Neutrophil (primary cell): ENCODE measurements around the gene AVEN.

Source experiments
- H3K27ac ChIP-seq: fragments of 200-600 bp; sonication (generic); 2 replicates; pipeline ENCODE4 v1.5.1; 2016; ENCODE audit warnings: mild to moderate bottlenecking, moderate library complexity
- H3K27me3 ChIP-seq: fragments of 200-600 bp; sonication (generic); 2 replicates; pipeline ENCODE4 v1.6.0; 2016; ENCODE audit warnings: mild to moderate bottlenecking
- H3K36me3 ChIP-seq: fragments of 200-600 bp; sonication (generic); 2 replicates; pipeline ENCODE4 v1.5.1; 2017
- H3K4me1 ChIP-seq, 2 experiments: fragments of 200-600 bp in 1 of 2; sonication (generic) in 1 of 2; 1 replicate in 1 of 2; 2 replicates in 1 of 2; pipeline versions ENCODE4 v1.5.1 to v1.6.1; 2013 to 2016; ENCODE audit warnings: low read depth in 1 of 2, low read length in 1 of 2, mild to moderate bottlenecking in 1 of 2, moderate library complexity in 1 of 2; ENCODE audit not compliant: control insufficient read depth in 1 of 2, insufficient read depth in 1 of 2
- H3K4me3 ChIP-seq, 2 experiments: fragments of 200-600 bp in 1 of 2; sonication (generic) in 1 of 2; 1 replicate in 1 of 2; 2 replicates in 1 of 2; pipeline ENCODE4 v1.5.1; 2013 to 2016; ENCODE audit warnings: low read depth in 1 of 2, low read length in 1 of 2, mild to moderate bottlenecking in 1 of 2, moderate library complexity in 1 of 2
- H3K9me3 ChIP-seq: fragments of 200-600 bp; sonication (generic); 2 replicates; pipeline ENCODE4 v1.5.1; 2016
- CTCF ChIP-seq: fragments of 200-600 bp; sonication (generic); IDR thresholded peaks from 2 replicates; pipeline ENCODE4 v1.5.1; 2016; ENCODE audit warnings: antibody characterized with exemption

AVEN gene

GRCh38 chr15:33982516-33982915 is 56.5 kb downstream of the AVEN start:
- Histone ChIP-seq H3K4me3 (no peak overlapping the region), H3K36me3 (no peaks in the 10 kb centered on the region), H3K27ac (no peak overlapping the region), H3K9me3 (no peaks in the 10 kb centered on the region), H3K27me3 (no peaks in the 10 kb centered on the region), H3K4me1 (no peaks in the 10 kb centered on the region)
- TF ChIP-seq CTCF: no peak

GRCh38 chr15:33980159-33980558 is 58.8 kb downstream of the AVEN start:
- TF ChIP-seq CTCF: no peak
- no peaks in the 10 kb centered on the region for H3K9me3 ChIP-seq
- H3K36me3 ChIP-seq: no peaks in the 10 kb centered on the region
- no peak overlapping the region for H3K4me3 ChIP-seq
- no peaks in the 10 kb centered on the region for H3K4me1 ChIP-seq
- H3K27me3 ChIP-seq: no peaks in the 10 kb centered on the region
- no peak overlapping the region for H3K27ac ChIP-seq

- Histone ChIP-seq H3K4me1 (no peaks in the 10 kb centered on the region), H3K27ac (no peak overlapping the region), H3K4me3 (no peak overlapping the region), H3K9me3 (no peaks in the 10 kb centered on the region), H3K36me3 (no peaks in the 10 kb centered on the region), H3K27me3 (no peaks in the 10 kb centered on the region)
- no peak for TF ChIP-seq CTCF
Observed at GRCh38 chr15:33975022-33975565, 63.9 kb downstream of the AVEN start.

GRCh38 chr15:33971811-33972210 is 67.2 kb downstream of the AVEN start:
- Histone ChIP-seq H3K36me3 (no peaks in the 10 kb centered on the region), H3K27ac (no peak overlapping the region), H3K9me3 (no peaks in the 10 kb centered on the region), H3K4me3 (no peak overlapping the region), H3K27me3 (no peaks in the 10 kb centered on the region), H3K4me1 (no peaks in the 10 kb centered on the region)
- TF ChIP-seq CTCF: no peak

- H3K27ac ChIP-seq: no peak overlapping the region
- no peaks in the 10 kb centered on the region for H3K4me1 ChIP-seq
- no peak overlapping the region for H3K4me3 ChIP-seq
- no peaks in the 10 kb centered on the region for H3K27me3 ChIP-seq
- H3K36me3 ChIP-seq: no peaks in the 10 kb centered on the region
- TF ChIP-seq CTCF: no peak
- no peaks in the 10 kb centered on the region for H3K9me3 ChIP-seq
Observed at GRCh38 chr15:33968821-33969220, 70.2 kb downstream of the AVEN start.

GRCh38 chr15:33968224-33968623 is 70.8 kb downstream of the AVEN start, which contains the start of gene CHRM5:
Gene CHRM5 (plus strand): TSS chr15:33968497. CDS start chr15:34062718, 94,221 bp downstream.
- no peak within 1 kb of the TSS for H3K4me3 ChIP-seq
- no peak for TF ChIP-seq CTCF

More at GRCh38 chr15:33968224-33968623, 70.8 kb downstream of the AVEN start, which contains the start of gene CHRM5:
- H3K9me3 ChIP-seq: no peaks in the 10 kb centered on the region
- no peaks in the 10 kb centered on the region for H3K36me3 ChIP-seq
- no peak within 1 kb of the TSS for H3K27ac ChIP-seq
- H3K4me1 ChIP-seq: no peaks in the 10 kb centered on the region
- no peaks in the 10 kb centered on the region for H3K27me3 ChIP-seq
